SKM-1 treated with dmso at 0.1 percent for 144 hours (cell line): ENCODE measurements around the gene STAP1.
A peak's percentile ranks its signal among the peaks of the same experiment; 100 is the strongest.
"Not testable (repeated sequence)": the region's sequence is repeated elsewhere in the genome, so short reads cannot be mapped to it uniquely, and the experiment has no call there.

ENCODE experiments used
- DNase-seq: peaks from one replicate; lab custom pipeline; 2025; ENCODE audit not compliant: unreplicated experiment; lab: John Stamatoyannopoulos, UW

STAP1 gene

DNA sequence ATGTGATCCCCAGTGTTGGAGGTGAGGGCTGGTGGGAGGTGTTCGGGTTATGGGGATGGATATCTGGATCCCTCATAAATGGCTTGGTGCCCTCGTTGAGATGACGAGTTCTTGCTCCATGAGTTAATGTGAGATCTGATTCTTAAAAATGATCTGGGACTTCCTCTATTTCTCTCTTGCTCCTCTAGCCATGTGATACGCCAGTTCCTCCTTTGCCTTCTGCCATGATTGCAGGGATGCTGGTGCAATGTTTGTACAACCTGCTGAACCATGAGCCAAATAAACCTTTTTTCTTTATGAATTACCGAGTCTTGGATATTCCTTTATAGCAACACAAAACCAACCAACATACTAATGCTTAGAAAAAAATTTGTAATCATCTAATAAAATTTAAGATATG is 56.6 kb downstream of the STAP1 start:
- no peak for DNase-seq

DNA sequence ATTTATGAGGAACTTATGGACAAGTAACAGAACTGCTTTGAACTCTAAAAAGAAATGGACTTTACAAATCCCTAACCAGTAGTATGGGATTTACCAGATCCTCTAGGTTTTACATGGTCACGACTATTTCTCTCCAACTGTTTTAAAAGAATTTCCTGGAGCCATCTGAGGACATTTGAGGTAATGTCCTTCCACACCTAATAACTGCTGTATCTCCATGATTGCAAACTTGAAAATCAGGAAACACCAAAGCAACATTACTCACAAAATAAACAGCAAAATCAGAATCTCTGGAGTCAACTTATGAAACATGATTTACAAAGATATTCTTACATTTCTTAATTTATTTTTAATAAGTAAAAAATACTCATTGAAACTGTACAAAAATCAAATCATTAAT is 58.0 kb downstream of the STAP1 start:
- no peak for DNase-seq

- no peak for DNase-seq
Measured at GRCh38 chr4:67624939-67625338, 66.4 kb downstream of the STAP1 start.

GRCh38 chr4:67632492-67632891 is 74.0 kb downstream of the STAP1 start:
- peak; percentile 34 for DNase-seq

GRCh38 chr4:67634741-67635140 is 76.2 kb downstream of the STAP1 start:
- no peak for DNase-seq

DNA sequence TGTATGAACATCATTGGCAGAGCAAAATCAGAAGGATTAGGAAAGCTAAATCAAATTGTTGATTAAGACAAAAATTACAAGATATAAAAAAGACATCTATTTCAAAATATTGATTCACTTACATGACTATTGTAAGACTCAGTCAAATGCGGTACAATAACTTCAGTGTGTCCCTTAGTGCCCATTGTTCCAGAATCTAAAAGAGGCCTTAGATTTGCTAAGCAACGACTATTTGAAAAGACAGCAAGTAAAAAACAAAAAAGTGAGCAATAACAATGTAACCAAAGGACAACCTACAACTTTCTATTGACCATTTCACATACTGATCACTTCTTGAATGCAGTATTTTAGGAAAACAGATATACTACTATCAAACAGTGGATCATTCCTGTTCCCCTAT is 76.8 kb downstream of the STAP1 start:
- no peak for DNase-seq

DNA sequence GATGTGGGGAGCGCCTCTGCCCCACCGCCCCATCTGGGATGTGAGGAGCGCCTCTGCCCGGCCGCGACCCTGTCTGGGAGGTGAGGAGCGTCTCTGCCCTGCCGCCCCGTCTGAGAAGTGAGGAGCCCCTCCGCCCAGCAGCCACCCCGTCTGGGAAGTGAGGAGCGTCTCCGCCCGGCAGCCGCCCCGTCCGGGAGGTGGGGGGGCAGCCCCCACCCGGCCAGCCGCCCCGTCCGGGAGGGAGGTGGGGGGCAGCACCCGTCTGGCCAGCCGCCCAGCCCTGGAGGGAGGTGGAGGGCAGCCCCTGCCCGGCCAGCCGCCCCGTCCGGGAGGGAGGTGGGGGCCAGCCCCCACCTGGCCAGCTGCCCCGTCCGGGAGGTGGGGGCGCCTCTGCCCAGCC is 78.5 kb downstream of the STAP1 start:
- DNase-seq: not testable (repeated sequence)

- DNase-seq: peak; percentile 37
Measured at GRCh38 chr4:67638136-67638535, 79.6 kb downstream of the STAP1 start.

- no peak for DNase-seq
Measured at GRCh38 chr4:67651536-67651935, 93.0 kb downstream of the STAP1 start.
